Fibroblast of lung (primary cell): ENCODE measurements around the gene TRMU. TPM values are rescaled to one million over a fixed set of nuclear protein-coding genes. Genes with fewer than 3 reads are reported as not detected.

ENCODE experiments used
- DNase-seq, 2 donors: peaks; one replicate each; pipeline versions ENCODE4 v3.0.0 to v3.0.0-alpha.2; 2010; ENCODE audit warnings: low read depth in 2 of 2
- H2AFZ ChIP-seq: 2 replicates; pipeline ENCODE4 v1.5.1; 2012; ENCODE audit warnings: low read length, control low read depth, inconsistent platforms
- H3K27ac ChIP-seq: 2 replicates; pipeline ENCODE4 v1.5.1; 2011; ENCODE audit warnings: low read length, control low read depth; ENCODE audit not compliant: insufficient read depth
- H3K27me3 ChIP-seq: 2 replicates; pipeline ENCODE4 v1.5.1; 2011; ENCODE audit warnings: mild to moderate bottlenecking, low read length; ENCODE audit not compliant: control insufficient read depth, insufficient read depth
- H3K36me3 ChIP-seq: 2 replicates; pipeline ENCODE4 v1.5.1; 2011; ENCODE audit warnings: low read length; ENCODE audit not compliant: control insufficient read depth, insufficient read depth
- H3K4me1 ChIP-seq: 2 replicates; pipeline ENCODE4 v1.5.1; 2011; ENCODE audit warnings: low read length; ENCODE audit not compliant: control insufficient read depth, insufficient read depth; ENCODE audit errors: extremely low read depth
- H3K4me2 ChIP-seq: 2 replicates; pipeline ENCODE4 v1.5.1; 2011; ENCODE audit warnings: low read length, control low read depth; ENCODE audit not compliant: insufficient read depth; ENCODE audit errors: extremely low read depth
- H3K4me3 ChIP-seq, 4 experiments: fragments of 200-600 bp in 1 of 4; sonication (generic) in 1 of 4; replicated peaks in 1 of 4; 2 replicates each; pipeline ENCODE4 v1.5.1; 2011 to 2016; ENCODE audit warnings: low read length in 4 of 4, low read depth in 3 of 4, mild to moderate bottlenecking in 3 of 4, control low read depth in 2 of 4, inconsistent platforms in 1 of 4, mixed read lengths in 1 of 4; ENCODE audit not compliant: insufficient read depth in 1 of 4; ENCODE audit errors: control extremely low read depth in 1 of 4
- H3K79me2 ChIP-seq: 2 replicates; pipeline ENCODE4 v1.5.1; 2012; ENCODE audit warnings: mild to moderate bottlenecking, low read length, inconsistent platforms; ENCODE audit not compliant: control insufficient read depth, insufficient read depth
- H3K9ac ChIP-seq: 2 replicates; pipeline ENCODE4 v1.5.1; 2011; ENCODE audit warnings: mild to moderate bottlenecking, low read length, control low read depth; ENCODE audit not compliant: insufficient read depth
- H3K9me3 ChIP-seq: 2 replicates; pipeline ENCODE4 v1.5.1; 2012; ENCODE audit warnings: low read depth, low read length; ENCODE audit not compliant: control insufficient read depth, insufficient read depth
- H4K20me1 ChIP-seq: 2 replicates; pipeline ENCODE4 v1.5.1; 2011; ENCODE audit warnings: low read length; ENCODE audit not compliant: control insufficient read depth, insufficient read depth; ENCODE audit errors: extremely low read depth
- EZH2 ChIP-seq: IDR thresholded peaks from 2 replicates; pipeline ENCODE4 v1.5.1; 2012; ENCODE audit warnings: low read length, control low read depth, mild to moderate bottlenecking; ENCODE audit errors: missing control alignments
- polyA plus RNA-seq, 2 donors: library from polyadenylated mRNA; depleted of rRNA in 1 of 2; stranded (reverse) in 1 of 2; unstranded in 1 of 2; fragments of >200 nt; gene quantifications; 2 replicates each; pipeline ENCODE4 v1.2.1, GENCODE V29; 2011 to 2012; ENCODE audit warnings: missing spikeins in 1 of 2
- total RNA-seq: library from RNA; depleted of rRNA; stranded (reverse); fragments of >200 nt; gene quantifications from 2 replicates; pipeline ENCODE4 v1.2.1, GENCODE V29; 2014
- TF ChIP-seq, protein P1 (sequence below), 2 donors: IDR thresholded peaks in 1 of 2; conservative IDR thresholded peaks in 1 of 2; 1 replicate in 1 of 2; 2 replicates in 1 of 2; pipeline ENCODE4 v1.5.1; 2011 to 2012; ENCODE audit warnings: low read length in 2 of 2, control low read depth in 1 of 2, inconsistent platforms in 1 of 2, low read depth in 1 of 2, mild to moderate bottlenecking in 1 of 2

The TRMU gene
- total and polyA plus RNA-seq, 2 donors (not counting 1 experiment from before 2014, with no cell fraction given), result 18.4 to 22.1 TPM

DNA sequence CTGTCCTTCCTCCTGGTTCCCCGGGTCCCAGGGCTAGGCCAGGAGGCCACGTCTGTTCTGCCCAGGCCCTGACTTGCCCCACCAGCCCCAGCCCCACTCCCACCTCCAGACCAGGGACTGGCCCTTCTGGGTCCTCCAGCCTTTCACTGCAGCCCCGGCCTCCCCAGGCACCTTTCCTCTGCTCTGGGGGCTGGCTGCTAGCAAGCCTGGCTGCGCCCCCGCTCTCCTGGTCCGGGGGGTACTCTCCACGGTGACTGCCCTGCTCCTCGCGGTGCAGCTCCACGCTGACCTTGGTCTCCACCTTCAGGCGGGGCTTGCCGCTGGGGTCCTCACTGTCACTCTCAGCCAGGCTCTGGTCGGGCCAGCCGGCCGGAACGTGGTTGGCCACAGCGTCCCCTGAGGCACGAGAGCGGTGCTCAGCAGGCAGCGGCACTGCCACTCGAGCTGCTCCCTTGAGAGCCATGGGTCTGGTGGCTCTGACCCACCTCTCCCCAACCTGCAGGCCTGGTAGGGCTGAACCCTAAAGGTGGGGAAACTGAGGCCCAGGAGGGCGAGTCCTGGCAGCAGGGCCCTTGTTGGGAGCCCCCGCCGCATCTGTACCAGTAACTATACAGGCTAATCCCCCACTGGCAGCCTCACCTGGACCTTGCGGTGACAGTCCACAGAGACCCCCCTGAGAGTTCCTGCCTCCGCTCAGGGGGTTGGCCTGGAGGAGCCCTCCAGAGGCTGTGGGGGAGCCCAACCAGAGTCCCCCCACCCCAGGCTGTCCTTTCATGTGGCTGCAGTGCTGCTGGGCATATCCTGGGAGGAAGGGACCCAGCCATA lies 29.0 kb downstream of the TRMU start:
- Histone ChIP-seq H3K9ac (no peak overlapping the region), H4K20me1 (no peaks in the 10 kb centered on the region), H3K4me1 (no peaks in the 10 kb centered on the region), H3K36me3 (no peaks in the 10 kb centered on the region), H3K4me2 (no peak overlapping the region), H3K79me2 (no peaks in the 10 kb centered on the region), H3K4me3 (no peak overlapping the region), H3K9me3 (no peaks in the 10 kb centered on the region), H3K27me3 (no peaks in the 10 kb centered on the region), H2AFZ (no peak overlapping the region), H3K27ac (no peak overlapping the region)
- TF ChIP-seq EZH2, result no peak
- TF ChIP-seq, protein P1, sequence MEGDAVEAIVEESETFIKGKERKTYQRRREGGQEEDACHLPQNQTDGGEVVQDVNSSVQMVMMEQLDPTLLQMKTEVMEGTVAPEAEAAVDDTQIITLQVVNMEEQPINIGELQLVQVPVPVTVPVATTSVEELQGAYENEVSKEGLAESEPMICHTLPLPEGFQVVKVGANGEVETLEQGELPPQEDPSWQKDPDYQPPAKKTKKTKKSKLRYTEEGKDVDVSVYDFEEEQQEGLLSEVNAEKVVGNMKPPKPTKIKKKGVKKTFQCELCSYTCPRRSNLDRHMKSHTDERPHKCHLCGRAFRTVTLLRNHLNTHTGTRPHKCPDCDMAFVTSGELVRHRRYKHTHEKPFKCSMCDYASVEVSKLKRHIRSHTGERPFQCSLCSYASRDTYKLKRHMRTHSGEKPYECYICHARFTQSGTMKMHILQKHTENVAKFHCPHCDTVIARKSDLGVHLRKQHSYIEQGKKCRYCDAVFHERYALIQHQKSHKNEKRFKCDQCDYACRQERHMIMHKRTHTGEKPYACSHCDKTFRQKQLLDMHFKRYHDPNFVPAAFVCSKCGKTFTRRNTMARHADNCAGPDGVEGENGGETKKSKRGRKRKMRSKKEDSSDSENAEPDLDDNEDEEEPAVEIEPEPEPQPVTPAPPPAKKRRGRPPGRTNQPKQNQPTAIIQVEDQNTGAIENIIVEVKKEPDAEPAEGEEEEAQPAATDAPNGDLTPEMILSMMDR (conservative IDR thresholded peaks at IDR 0.05 in 1 of 2, IDR thresholded peaks at IDR 0.05 in 1 of 2; ENCODE audit: low read depth in 1 of 2, low read length in 2 of 2), result no peak
- no peak for DNase-seq

DNA sequence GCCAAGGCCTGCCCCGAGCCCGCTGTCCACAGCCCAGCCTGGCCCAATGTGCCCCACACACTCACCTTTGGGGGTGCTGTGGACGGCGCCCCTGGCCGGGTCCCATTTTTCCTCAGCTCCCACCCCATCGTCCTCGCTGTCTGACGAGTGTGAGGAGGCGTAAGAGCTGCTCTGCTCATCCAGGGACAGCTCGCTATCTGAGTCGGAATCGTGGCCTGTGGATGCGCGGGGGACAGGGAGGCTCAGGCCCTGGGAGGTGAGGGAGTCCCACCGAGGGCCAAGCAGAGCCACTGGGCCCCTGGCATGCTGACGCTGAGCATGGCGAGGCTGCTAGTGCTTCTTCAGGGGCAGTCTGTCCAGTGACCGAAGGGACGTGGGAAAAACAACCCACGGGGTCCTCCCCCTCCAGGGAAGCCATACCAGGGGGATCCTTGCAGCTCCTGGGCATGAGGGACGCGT lies 29.7 kb downstream of the TRMU start:
- TF ChIP-seq EZH2, result no peak
- TF ChIP-seq, protein P1 (conservative IDR thresholded peaks at IDR 0.05 in 1 of 2, IDR thresholded peaks at IDR 0.05 in 1 of 2; ENCODE audit: low read depth in 1 of 2, low read length in 2 of 2), result no peak
- H2AFZ ChIP-seq, result no peak overlapping the region
- no peaks in the 10 kb centered on the region for H3K79me2 ChIP-seq
- no peak overlapping the region for H3K4me3 ChIP-seq
- H3K4me2 ChIP-seq, result no peak overlapping the region
- no peaks in the 10 kb centered on the region for H3K36me3 ChIP-seq
- H3K27me3 ChIP-seq, result no peaks in the 10 kb centered on the region
- no peaks in the 10 kb centered on the region for H3K9me3 ChIP-seq
- no peak overlapping the region for H3K27ac ChIP-seq
- H3K4me1 ChIP-seq, result no peaks in the 10 kb centered on the region
- H4K20me1 ChIP-seq, result no peaks in the 10 kb centered on the region
- no peak for DNase-seq
- H3K9ac ChIP-seq, result no peak overlapping the region

- Histone ChIP-seq H4K20me1 (no peaks in the 10 kb centered on the region), H3K36me3 (no peaks in the 10 kb centered on the region), H3K9me3 (no peaks in the 10 kb centered on the region), H3K4me3 (no peak overlapping the region), H3K27ac (no peak overlapping the region), H3K79me2 (no peaks in the 10 kb centered on the region), H3K27me3 (no peaks in the 10 kb centered on the region), H3K4me2 (no peak overlapping the region), H3K4me1 (no peaks in the 10 kb centered on the region), H2AFZ (no peak overlapping the region), H3K9ac (no peak overlapping the region)
- TF ChIP-seq, protein P1 (conservative IDR thresholded peaks at IDR 0.05 in 1 of 2, IDR thresholded peaks at IDR 0.05 in 1 of 2; ENCODE audit: low read depth in 1 of 2, low read length in 2 of 2), result no peak
- no peak for TF ChIP-seq EZH2
- no peak for DNase-seq
Measured at GRCh38 chr22:46366327-46366731, 30.8 kb downstream of the TRMU start.
